Right lobe of liver (tissue), 6 donors: ENCODE data around the gene WHRN. TPM values are rescaled to one million over a fixed set of nuclear protein-coding genes. Genes with fewer than 3 reads are reported as not detected.
A peak's percentile ranks its signal among the peaks of the same experiment; 100 is the strongest.

Source experiments
- ATAC-seq, 4 donors: fragments of 200-7000 bp; cut with Tn5 transposase; one replicate each; pipeline ENCODE4 v1.9.1; 2020; ENCODE audit warnings: mild to moderate bottlenecking in 4 of 4, moderate library complexity in 4 of 4
- DNase-seq, 3 donors: peaks; one replicate each; pipeline ENCODE4 v3.0.0-alpha.2; 2020
- H3K27ac ChIP-seq, 3 donors: fragments of 200-600 bp; one replicate each; pipeline ENCODE4 v1.8.0; 2022
- H3K27me3 ChIP-seq, 2 donors: fragments of 200-600 bp; one replicate each; pipeline ENCODE4 v1.8.0; 2022
- H3K36me3 ChIP-seq, 4 donors: fragments of 200-600 bp; sonication (generic) in 1 of 4; one replicate each; pipeline versions ENCODE4 v1.5.1 to v1.8.0; 2017 to 2022; ENCODE audit warnings: control low read depth in 1 of 4
- H3K4me1 ChIP-seq, 4 donors: fragments of 200-600 bp; sonication (generic) in 1 of 4; one replicate each; pipeline versions ENCODE4 v1.5.1 to v1.8.0; 2017 to 2022; ENCODE audit warnings: control low read depth in 1 of 4
- H3K4me3 ChIP-seq, 3 donors: fragments of 200-600 bp; one replicate each; pipeline ENCODE4 v1.8.0; 2022
- H3K9me3 ChIP-seq, 4 donors: fragments of 200-600 bp; sonication (generic) in 1 of 4; one replicate each; pipeline versions ENCODE4 v1.5.1 to v1.8.0; 2017 to 2022; ENCODE audit warnings: control low read depth in 1 of 4
- POLR2A ChIP-seq: fragments of 450-650 bp; IDR thresholded peaks from one replicate; pipeline ENCODE4 v1.6.1; 2017; ENCODE audit warnings: antibody characterized with exemption, mild to moderate bottlenecking
- WGBS: methylation state at CpG from one replicate; pipeline ENCODE4 v1.1.6; 2018; ENCODE audit warnings: low coverage, low lambda C conversion rate; ENCODE audit not compliant: insufficient coverage; ENCODE audit errors: missing lambda C conversion rate; 5-methylcytosine and 5-hydroxymethylcytosine counted together
- intact Hi-C, 2 donors: fragments of 100-400 bp; cut with DNase I; formaldehyde crosslinking; loops; one replicate each; pipeline versions ENCODE4 v1.11.2 to v1.14.1; 2022
- total RNA-seq, 6 experiments: library from RNA; depleted of rRNA in 2 of 6; stranded (reverse); fragments of >200 nt in 2 of 6; fragmentation: NEBNext Ultra II Directional in 3 of 6; extraction: Animal tissue kit (Norgen Biotek cat#: 25700) in 3 of 6; gene quantifications; one replicate each; pipeline versions ENCODE4 v1.1.0 to v1.2.4, GENCODE V29; 2016 to 2023
- TF ChIP-seq, protein P1 (sequence below), 4 donors: fragments of 200-600 bp in 3 of 4; fragments of 450-650 bp in 1 of 4; IDR thresholded peaks; one replicate each; pipeline versions ENCODE4 v1.5.1 to v1.8.0; 2016 to 2022; ENCODE audit warnings: antibody characterized with exemption in 4 of 4, mild to moderate bottlenecking in 2 of 4
- donor health status: DM: no; HTN: yes; CAD: no.
- donor health status: DM: no; HTN: no; CAD: no.
- donor health status: DM: no; HTN: no; CAD: no.
- donor health status: DM: no; HTN: yes; CAD: no.
- donor health status: DM: no; HTN: yes; CAD: no.

WHRN gene
- total RNA-seq, 6 experiments from 2014 or later, result 2.1 to 3.7 (median 2.7) TPM

DNA sequence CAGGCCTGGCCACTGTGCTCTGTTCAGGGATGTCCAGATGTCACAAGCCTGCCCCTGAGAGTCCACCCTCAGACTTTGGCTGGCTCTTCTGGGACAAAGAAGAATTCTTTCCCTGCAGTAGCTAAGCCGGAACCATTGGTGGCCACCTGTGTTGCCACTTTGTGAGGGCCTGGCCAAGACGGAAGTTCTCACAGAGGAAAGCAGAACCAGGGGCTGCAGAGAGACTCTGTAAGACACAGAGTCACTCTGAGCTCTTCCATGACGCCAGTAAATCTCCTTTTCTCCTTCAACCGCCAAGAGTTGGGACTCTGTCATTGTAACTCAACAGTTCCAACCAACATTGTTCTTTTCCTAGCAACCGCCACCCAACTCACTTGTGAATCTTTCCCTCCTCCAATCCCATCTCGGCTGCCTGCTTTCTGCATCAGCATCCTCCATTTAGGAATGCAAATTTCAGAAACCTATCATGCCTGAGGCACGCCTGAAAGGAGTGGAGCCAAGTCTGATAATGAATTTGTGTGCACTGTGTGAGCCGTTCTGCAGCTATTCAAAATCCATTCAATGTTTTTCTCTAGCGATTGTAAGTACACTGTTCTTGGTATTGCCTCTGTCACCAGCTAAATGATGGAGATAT is 44.5 kb upstream of the WHRN start:
- 61% methylated on average over 6 of the region's 9 CpGs for WGBS
- DNase-seq, result no peak

DNA sequence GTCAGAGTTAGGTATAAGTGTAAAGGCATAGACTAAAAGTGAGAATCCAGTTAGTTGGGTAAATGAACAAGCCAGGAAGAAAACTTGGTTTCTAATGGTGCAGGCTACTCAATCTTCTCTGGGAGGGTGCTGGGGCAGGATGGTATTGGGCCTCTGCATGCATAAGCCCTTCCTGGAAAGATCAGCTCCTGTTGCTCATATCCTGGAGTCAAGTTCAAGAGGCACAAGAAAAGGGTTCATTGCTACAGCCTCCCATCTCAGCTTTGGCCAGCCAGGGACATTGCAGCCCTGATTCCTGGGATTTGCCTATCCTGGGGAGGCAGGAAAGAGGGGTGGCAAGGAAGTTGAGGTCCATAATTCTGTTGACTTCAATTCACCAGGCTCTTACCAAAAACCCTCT is 41.6 kb upstream of the WHRN start:
- intact Hi-C loops, result no loop called here
- H3K4me1 ChIP-seq, result no peaks in the 10 kb centered on the region
- TF ChIP-seq, protein P1, sequence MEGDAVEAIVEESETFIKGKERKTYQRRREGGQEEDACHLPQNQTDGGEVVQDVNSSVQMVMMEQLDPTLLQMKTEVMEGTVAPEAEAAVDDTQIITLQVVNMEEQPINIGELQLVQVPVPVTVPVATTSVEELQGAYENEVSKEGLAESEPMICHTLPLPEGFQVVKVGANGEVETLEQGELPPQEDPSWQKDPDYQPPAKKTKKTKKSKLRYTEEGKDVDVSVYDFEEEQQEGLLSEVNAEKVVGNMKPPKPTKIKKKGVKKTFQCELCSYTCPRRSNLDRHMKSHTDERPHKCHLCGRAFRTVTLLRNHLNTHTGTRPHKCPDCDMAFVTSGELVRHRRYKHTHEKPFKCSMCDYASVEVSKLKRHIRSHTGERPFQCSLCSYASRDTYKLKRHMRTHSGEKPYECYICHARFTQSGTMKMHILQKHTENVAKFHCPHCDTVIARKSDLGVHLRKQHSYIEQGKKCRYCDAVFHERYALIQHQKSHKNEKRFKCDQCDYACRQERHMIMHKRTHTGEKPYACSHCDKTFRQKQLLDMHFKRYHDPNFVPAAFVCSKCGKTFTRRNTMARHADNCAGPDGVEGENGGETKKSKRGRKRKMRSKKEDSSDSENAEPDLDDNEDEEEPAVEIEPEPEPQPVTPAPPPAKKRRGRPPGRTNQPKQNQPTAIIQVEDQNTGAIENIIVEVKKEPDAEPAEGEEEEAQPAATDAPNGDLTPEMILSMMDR (IDR thresholded peaks at IDR 0.05), result no peak
- DNase-seq, result no peak
- H3K27ac ChIP-seq, result no peak overlapping the region
- H3K27me3 ChIP-seq, result no peaks in the 10 kb centered on the region
- no peak overlapping the region for H3K4me3 ChIP-seq
- no peaks in the 10 kb centered on the region for H3K9me3 ChIP-seq
- no peak for ATAC-seq
- H3K36me3 ChIP-seq, result no peaks in the 10 kb centered on the region

More for the DNA sequence above, 44.5 kb upstream of the WHRN start:
- H3K4me1 ChIP-seq, result no peaks in the 10 kb centered on the region
- no peaks in the 10 kb centered on the region for H3K36me3 ChIP-seq
- H3K27ac ChIP-seq, result no peak overlapping the region
- intact Hi-C loops, result no loop called here
- peak in 1 of 4 donors; percentile 23 for ATAC-seq
- no peaks in the 10 kb centered on the region for H3K27me3 ChIP-seq
- H3K9me3 ChIP-seq, result no peaks in the 10 kb centered on the region
- H3K4me3 ChIP-seq, result no peak overlapping the region
- TF ChIP-seq, protein P1 (IDR thresholded peaks at IDR 0.05), result no peak
- no peak for TF ChIP-seq POLR2A

DNA sequence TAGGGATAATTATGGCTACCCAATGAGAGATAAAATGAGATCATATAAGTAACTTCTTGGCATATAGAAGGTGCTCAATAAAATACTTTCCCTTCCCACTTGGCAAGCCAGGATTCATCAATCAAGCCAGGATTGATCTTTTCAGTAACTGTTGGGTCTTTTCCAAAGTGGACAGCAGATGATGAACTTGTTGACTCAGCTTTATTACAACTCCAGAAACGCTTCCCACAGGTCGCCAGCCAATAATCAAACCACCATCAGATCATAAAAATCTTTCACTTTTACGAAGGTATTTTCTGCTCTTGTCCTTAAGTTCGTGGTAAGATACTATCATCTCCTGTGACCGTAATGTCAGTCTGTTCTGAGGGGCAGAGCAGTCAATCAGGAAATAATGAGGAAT is 39.8 kb upstream of the WHRN start:
- WGBS, result 44% methylated on average over 5 of the region's 5 CpGs
- Histone ChIP-seq H3K27ac (no peak overlapping the region), H3K4me1 (no peaks in the 10 kb centered on the region), H3K36me3 (no peaks in the 10 kb centered on the region), H3K4me3 (no peak overlapping the region), H3K9me3 (no peaks in the 10 kb centered on the region), H3K27me3 (no peaks in the 10 kb centered on the region)
- ATAC-seq, result no peak
- intact Hi-C loops, result no loop called here
- no peak for TF ChIP-seq POLR2A
- TF ChIP-seq, protein P1 (IDR thresholded peaks at IDR 0.05), result no peak
- no peak for DNase-seq

DNA sequence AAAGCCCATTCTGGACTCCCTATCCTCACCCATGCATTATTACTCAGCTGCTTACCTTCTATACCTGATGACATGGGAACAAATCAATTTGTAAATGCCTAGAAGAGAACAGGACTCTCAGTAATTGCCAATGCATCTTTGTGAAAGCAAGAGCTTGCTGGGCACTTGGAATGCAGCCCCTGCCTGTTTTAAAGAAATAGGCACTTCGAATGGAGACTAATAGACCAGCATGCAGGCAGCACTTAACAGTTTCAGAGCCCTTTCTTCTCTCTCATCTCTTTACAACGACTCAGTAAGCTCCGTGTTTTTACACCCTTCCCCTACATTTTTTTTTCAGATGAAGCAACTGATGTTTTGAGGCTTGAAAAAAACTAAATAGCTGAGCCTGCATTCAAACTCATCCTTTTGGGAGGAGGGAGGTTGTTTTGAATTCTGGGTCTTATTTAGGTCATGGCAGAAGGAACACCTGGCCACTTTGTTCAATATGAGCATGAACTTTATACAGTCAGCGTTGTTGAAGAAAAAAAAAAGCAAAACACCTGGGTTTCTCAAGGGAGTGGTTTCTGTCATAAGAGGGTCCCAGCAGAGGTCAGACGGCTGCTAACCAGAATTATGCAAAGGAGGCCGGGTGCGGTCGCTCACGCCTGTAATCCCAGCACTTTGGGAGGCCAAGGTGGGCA is 34.6 kb upstream of the WHRN start:
- Histone ChIP-seq H3K9me3 (no peaks in the 10 kb centered on the region), H3K27ac (no peak overlapping the region), H3K36me3 (no peaks in the 10 kb centered on the region), H3K27me3 (no peaks in the 10 kb centered on the region), H3K4me1 (no peaks in the 10 kb centered on the region), H3K4me3 (no peak overlapping the region)
- intact Hi-C loops, result no loop called here
- 43% methylated on average over 9 of the region's 9 CpGs for WGBS
- TF ChIP-seq POLR2A, result no peak
- TF ChIP-seq, protein P1 (IDR thresholded peaks at IDR 0.05), result no peak
- DNase-seq, result no peak
- ATAC-seq, result no peak
